Cardiac muscle cell (in vitro differentiated cells and primary cell): ENCODE results near the gene FRMPD2. TPM values are rescaled to one million over a fixed set of nuclear protein-coding genes. Genes with fewer than 3 reads are reported as not detected.

Source experiments
- DNase-seq, 2 donors: peaks; one replicate each; pipeline versions ENCODE4 v3.0.0 to v3.0.0-alpha.2; 2010 to 2017; ENCODE audit warnings: low read depth in 1 of 2, low spot score in 1 of 2
- H3K27ac ChIP-seq: fragments of 200-600 bp; sonication (generic); 2 replicates; pipeline ENCODE4 v1.5.1; 2016
- H3K27me3 ChIP-seq: fragments of 200-600 bp; sonication (generic); 2 replicates; pipeline ENCODE4 v1.6.0; 2016; ENCODE audit warnings: control low read depth
- H3K36me3 ChIP-seq: fragments of 200-600 bp; sonication (generic); 2 replicates; pipeline ENCODE4 v1.5.1; 2016; ENCODE audit warnings: control low read depth
- H3K4me1 ChIP-seq: fragments of 200-600 bp; sonication (generic); 2 replicates; pipeline ENCODE4 v1.8.1; 2017; ENCODE audit warnings: low read depth, mild to moderate bottlenecking, mixed run types
- H3K4me3 ChIP-seq: fragments of 200-600 bp; sonication (generic); 2 replicates; pipeline ENCODE4 v1.5.1; 2016; ENCODE audit warnings: mild to moderate bottlenecking
- H3K9me3 ChIP-seq: fragments of 200-600 bp; sonication (generic); 2 replicates; pipeline ENCODE4 v1.5.1; 2017; ENCODE audit warnings: low read depth, mild to moderate bottlenecking, control low read depth
- polyA plus RNA-seq: library from polyadenylated mRNA; unstranded; fragments of >200 nt; fragmentation: Nextera tagmentation; extraction: Ambion mirVana; gene quantifications from 2 replicates; pipeline ENCODE4 v1.2.1, GENCODE V29; 2016
- total RNA-seq: library from RNA; depleted of rRNA; stranded (reverse); fragments of >200 nt; gene quantifications from 2 replicates; pipeline ENCODE4 v1.2.3, GENCODE V29; 2016
- TF ChIP-seq, protein P1 (sequence below): IDR thresholded peaks from 2 replicates; pipeline ENCODE4 v1.5.1; 2012; ENCODE audit warnings: low read depth, mild to moderate bottlenecking, low read length

The FRMPD2 gene
- total and polyA plus RNA-seq, 2 experiments from 2014 or later = 2.3 to 3.0 TPM

DNA sequence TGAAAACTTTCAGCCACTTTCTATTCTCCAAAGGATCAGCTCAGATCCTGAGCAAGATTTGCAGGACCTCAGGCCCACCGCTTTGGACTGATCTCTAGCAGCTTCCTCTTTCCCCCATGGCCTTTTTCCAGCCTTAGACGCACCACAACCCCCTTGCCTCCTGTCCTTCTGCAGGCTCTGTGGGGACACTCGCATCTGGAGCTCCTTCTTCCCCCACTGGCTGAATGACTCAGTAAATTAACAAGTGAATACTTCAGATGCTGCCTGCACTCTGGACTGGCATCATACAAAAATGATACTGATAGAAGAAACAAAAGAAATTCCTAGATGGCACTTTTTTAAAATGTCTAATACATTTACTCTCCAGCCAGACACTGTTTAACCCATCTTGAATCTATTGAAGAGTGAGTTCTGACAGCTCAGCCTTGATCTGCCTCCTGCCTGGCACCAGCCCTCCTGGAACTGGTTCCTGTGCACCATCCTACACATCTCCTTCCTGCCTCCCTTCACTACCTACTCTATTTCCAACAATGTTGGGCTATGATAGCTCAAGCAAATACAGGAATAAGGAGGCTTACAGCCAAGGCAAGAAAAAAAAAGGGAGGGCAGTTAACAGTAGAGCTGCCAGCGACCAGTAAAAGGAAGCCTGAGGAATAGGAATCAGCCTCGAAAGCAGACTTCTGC, 3.3 kb downstream of the FRMPD2 start:
- Histone ChIP-seq H3K36me3 (no peaks in the 10 kb centered on the region), H3K9me3 (no peaks in the 10 kb centered on the region), H3K27me3 (no peaks in the 10 kb centered on the region), H3K4me3 (no peak overlapping the region), H3K27ac (peak overlapping the region; percentile 29), H3K4me1 (peaks cover 15% of the 10 kb centered on the region)
- DNase-seq = peak in 1 of 2 donors; percentile 6
- TF ChIP-seq, protein P1, sequence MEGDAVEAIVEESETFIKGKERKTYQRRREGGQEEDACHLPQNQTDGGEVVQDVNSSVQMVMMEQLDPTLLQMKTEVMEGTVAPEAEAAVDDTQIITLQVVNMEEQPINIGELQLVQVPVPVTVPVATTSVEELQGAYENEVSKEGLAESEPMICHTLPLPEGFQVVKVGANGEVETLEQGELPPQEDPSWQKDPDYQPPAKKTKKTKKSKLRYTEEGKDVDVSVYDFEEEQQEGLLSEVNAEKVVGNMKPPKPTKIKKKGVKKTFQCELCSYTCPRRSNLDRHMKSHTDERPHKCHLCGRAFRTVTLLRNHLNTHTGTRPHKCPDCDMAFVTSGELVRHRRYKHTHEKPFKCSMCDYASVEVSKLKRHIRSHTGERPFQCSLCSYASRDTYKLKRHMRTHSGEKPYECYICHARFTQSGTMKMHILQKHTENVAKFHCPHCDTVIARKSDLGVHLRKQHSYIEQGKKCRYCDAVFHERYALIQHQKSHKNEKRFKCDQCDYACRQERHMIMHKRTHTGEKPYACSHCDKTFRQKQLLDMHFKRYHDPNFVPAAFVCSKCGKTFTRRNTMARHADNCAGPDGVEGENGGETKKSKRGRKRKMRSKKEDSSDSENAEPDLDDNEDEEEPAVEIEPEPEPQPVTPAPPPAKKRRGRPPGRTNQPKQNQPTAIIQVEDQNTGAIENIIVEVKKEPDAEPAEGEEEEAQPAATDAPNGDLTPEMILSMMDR = no peak

- Histone ChIP-seq H3K27ac (no peak overlapping the region), H3K36me3 (no peaks in the 10 kb centered on the region), H3K4me3 (no peak overlapping the region), H3K27me3 (no peaks in the 10 kb centered on the region), H3K4me1 (peaks cover 4% of the 10 kb centered on the region), H3K9me3 (no peaks in the 10 kb centered on the region)
- DNase-seq = no peak
- TF ChIP-seq, protein P1 = no peak
Observed at GRCh38 chr10:48266528-48266927, 8.0 kb downstream of the FRMPD2 start.

DNA sequence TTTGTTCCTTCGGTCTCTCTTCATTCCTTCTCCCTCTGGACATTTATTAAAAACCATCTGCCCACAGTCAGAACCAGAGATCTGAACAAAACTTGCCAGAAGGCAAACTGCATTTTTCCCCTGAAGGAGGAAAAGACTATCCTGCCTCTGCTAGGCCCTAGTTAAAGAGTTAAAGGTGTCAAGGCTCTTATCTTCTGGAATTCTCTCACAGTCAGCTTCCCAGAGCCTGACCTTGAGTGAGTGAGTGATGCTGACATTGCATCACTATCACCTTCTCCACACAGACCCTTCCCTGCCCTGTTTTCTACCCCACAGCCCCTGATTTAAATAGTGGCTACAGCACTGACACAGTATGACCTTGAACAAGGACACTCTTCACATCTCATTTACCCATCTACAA, 16.4 kb downstream of the FRMPD2 start:
- Histone ChIP-seq H3K27ac (peak overlapping the region; percentile 93), H3K4me3 (no peak overlapping the region), H3K36me3 (no peaks in the 10 kb centered on the region), H3K27me3 (no peaks in the 10 kb centered on the region), H3K9me3 (no peaks in the 10 kb centered on the region), H3K4me1 (peaks cover 27% of the 10 kb centered on the region)
- TF ChIP-seq, protein P1 = no peak
- DNase-seq = peak in 1 of 2 donors; percentile 68

DNA sequence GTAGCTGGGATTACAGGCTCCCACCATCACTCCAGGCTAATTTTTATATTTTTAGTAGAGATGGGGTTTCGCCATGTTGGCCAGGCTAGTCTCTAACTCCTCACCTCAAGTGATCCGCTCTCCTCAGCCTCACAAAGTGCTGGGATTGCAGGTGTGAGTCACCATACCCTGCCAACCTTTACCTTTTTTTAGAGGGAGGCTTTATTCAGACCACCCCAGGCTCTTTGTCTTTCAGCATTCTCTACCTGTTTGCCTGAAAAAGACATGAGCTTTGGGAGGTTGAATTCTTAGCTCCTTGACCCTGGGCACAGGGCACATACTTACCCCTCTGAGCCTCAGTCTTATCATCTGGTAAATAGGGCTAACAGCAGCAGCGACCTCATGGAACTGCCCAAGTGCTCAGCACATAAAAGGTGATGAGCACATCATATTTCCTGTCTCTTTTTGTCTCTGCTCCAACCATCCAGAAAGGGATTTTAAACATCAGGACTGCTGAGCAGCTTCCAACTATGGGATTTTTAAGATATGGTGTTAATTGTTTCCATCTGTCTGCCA, 17.0 kb downstream of the FRMPD2 start:
- Histone ChIP-seq H3K4me3 (no peak overlapping the region), H3K27ac (peak overlapping the region; percentile 93), H3K4me1 (peaks cover 34% of the 10 kb centered on the region), H3K9me3 (no peaks in the 10 kb centered on the region), H3K27me3 (no peaks in the 10 kb centered on the region), H3K36me3 (no peaks in the 10 kb centered on the region)
- DNase-seq = no peak
- TF ChIP-seq, protein P1 = no peak

GRCh38 chr10:48255722-48256121, 18.8 kb downstream of the FRMPD2 start:
- H3K27ac ChIP-seq = peak overlapping the region; percentile 2
- H3K36me3 ChIP-seq = no peaks in the 10 kb centered on the region
- no peaks in the 10 kb centered on the region for H3K27me3 ChIP-seq
- DNase-seq = no peak
- H3K4me1 ChIP-seq = peaks cover 49% of the 10 kb centered on the region
- no peaks in the 10 kb centered on the region for H3K9me3 ChIP-seq
- TF ChIP-seq, protein P1 = no peak
- no peak overlapping the region for H3K4me3 ChIP-seq
